Measurements from ENCODE around the gene AP3S2.

- no peak for TF ChIP-seq MZF1 (CRISPR knock-in tag; IDR thresholded peaks at IDR 0.05; ENCODE audit: borderline replicate concordance)
- no peak for TF ChIP-seq CBX1 (IDR thresholded peaks at IDR 0.05; ENCODE audit: low read depth)
- no peak for TF ChIP-seq CEBPB (IDR thresholded peaks at IDR 0.05; ENCODE audit: borderline replicate concordance, low read depth, low read length)
- TF ChIP-seq KDM1A (CRISPR knock-in tag; IDR thresholded peaks at IDR 0.05), result no peak
- no peak for TF ChIP-seq EZH2 (conservative IDR thresholded peaks at IDR 0.05; ENCODE audit: low read depth, low read length)
- no peak for TF ChIP-seq POLR2A (IDR thresholded peaks at IDR 0.05; ENCODE audit: insufficient read depth in 1 of 2, low read depth in 2 of 2, low read length in 2 of 2)
- TF ChIP-seq, protein P1, sequence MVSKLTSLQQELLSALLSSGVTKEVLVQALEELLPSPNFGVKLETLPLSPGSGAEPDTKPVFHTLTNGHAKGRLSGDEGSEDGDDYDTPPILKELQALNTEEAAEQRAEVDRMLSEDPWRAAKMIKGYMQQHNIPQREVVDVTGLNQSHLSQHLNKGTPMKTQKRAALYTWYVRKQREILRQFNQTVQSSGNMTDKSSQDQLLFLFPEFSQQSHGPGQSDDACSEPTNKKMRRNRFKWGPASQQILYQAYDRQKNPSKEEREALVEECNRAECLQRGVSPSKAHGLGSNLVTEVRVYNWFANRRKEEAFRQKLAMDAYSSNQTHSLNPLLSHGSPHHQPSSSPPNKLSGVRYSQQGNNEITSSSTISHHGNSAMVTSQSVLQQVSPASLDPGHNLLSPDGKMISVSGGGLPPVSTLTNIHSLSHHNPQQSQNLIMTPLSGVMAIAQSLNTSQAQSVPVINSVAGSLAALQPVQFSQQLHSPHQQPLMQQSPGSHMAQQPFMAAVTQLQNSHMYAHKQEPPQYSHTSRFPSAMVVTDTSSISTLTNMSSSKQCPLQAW (CRISPR knock-in tag; IDR thresholded peaks at IDR 0.05), result peak; percentile 55; the same call in 1 of the 2 replicates
- no peak for TF ChIP-seq ZNF329 (CRISPR knock-in tag; IDR thresholded peaks at IDR 0.05; ENCODE audit: low read depth)
These were observed 18.4 kb upstream of the AP3S2 start for GRCh38 chr15:89912145-89912673.

All from HepG2 (cell line).